ENCODE measurements around the gene SHISA9.

- TF ChIP-seq ATF3 (IDR thresholded peaks at IDR 0.05) = no peak
- no peak for TF ChIP-seq RXRA (IDR thresholded peaks at IDR 0.05)
- TF ChIP-seq CTCF (IDR thresholded peaks at IDR 0.05; ENCODE audit: low read depth, low read length, missing input control) = no peak
These were observed 330.0 kb downstream of the SHISA9 start for GRCh38 chr16:13231365-13231764.
